ENCODE measurements around the gene FGD4.

DNA sequence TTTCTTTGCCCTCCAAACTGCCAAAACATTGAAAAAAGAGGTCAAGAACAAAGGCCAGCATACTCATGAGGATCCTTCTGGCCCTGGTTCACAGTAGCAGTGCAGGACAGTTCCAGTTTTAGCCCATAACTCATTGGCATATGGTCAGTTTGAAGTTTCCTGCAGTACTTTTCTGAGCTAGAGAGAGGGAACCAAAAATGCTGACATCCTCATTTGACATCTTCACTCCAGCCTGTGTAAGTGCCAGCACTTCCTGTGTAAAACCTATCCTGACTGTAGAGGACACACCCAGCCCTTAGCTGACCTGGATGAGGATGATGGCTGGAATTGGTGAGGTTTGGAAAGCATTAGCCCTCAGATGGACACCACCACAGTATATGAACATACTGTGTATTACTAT lies 84.1 kb downstream of the FGD4 start:
- TF ChIP-seq, protein P1, sequence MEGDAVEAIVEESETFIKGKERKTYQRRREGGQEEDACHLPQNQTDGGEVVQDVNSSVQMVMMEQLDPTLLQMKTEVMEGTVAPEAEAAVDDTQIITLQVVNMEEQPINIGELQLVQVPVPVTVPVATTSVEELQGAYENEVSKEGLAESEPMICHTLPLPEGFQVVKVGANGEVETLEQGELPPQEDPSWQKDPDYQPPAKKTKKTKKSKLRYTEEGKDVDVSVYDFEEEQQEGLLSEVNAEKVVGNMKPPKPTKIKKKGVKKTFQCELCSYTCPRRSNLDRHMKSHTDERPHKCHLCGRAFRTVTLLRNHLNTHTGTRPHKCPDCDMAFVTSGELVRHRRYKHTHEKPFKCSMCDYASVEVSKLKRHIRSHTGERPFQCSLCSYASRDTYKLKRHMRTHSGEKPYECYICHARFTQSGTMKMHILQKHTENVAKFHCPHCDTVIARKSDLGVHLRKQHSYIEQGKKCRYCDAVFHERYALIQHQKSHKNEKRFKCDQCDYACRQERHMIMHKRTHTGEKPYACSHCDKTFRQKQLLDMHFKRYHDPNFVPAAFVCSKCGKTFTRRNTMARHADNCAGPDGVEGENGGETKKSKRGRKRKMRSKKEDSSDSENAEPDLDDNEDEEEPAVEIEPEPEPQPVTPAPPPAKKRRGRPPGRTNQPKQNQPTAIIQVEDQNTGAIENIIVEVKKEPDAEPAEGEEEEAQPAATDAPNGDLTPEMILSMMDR (IDR thresholded peaks at IDR 0.05): no peak
- TF ChIP-seq POLR2AphosphoS5 (IDR thresholded peaks at IDR 0.05): peak in 1 of 3 donors; percentile 48
- TF ChIP-seq POLR2A (IDR thresholded peaks at IDR 0.05): no peak
